HG03558 (cell line): ENCODE results near the gene SLC9A5.

Experiments used
- ATAC-seq: cut with Tn5 transposase; IDR thresholded peaks from one replicate; pipeline ENCODE4 v1.9.1; 2021; ENCODE audit warnings: moderate number of reproducible peaks; ENCODE audit not compliant: unreplicated experiment; ENCODE audit errors: extremely low read depth

SLC9A5 gene

DNA sequence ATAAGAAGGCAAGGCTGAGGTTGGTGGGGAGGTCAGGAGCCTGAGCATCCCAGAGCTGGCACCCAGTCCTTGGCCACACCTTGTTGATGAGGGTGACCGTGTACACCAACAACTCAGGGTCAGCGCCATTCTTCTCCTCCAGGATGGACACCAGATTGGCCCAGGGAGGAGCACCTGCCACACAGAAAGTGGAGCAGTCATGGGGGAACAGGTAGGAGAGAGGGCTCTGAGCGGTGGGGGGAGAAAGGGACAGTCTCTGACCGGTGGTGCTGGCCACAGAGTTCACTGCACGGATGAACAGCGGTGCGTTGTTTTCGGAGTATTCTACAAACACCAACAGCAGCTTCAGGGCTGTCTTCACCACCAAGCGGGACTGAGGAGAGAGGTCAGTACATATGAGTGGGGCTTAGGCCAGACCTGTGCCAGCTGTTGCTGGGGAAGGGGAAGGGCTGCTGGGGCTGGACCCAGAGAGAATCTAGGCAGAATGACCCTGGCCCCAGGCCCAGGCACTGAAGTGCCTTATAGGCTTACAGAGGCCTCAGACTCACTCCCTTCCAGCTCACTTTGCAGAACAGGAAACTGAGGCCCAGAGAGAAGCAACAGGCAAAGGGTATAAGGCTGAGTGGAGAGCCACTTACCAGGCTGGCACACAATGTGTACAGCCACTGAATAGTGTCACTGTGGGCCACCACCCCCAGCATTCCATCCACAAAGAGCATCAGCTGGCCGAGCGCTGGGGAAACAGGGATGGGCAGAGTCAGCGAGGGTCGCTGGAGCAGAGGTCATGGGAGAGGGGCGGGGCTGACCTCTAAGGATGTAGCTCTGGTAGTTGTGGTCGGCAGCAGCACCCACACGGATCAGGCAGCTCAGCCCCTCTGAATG, 11.1 kb upstream of the SLC9A5 start:
- ATAC-seq: no peak

DNA sequence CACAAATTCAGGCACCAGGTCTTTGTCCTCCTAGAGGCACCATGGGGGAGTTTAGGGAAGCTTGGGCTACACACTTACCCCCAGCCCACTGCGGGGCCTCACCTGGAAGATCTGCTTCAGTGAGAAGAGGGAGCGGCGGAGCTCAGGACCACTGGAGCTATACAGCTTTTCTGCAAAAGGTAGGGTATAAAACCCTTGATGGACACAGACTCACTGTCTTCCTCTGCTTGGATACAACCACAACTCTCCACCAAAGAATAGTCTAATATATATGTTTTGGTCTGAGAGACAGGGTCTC, 10.6 kb upstream of the SLC9A5 start:
- ATAC-seq: no peak

DNA sequence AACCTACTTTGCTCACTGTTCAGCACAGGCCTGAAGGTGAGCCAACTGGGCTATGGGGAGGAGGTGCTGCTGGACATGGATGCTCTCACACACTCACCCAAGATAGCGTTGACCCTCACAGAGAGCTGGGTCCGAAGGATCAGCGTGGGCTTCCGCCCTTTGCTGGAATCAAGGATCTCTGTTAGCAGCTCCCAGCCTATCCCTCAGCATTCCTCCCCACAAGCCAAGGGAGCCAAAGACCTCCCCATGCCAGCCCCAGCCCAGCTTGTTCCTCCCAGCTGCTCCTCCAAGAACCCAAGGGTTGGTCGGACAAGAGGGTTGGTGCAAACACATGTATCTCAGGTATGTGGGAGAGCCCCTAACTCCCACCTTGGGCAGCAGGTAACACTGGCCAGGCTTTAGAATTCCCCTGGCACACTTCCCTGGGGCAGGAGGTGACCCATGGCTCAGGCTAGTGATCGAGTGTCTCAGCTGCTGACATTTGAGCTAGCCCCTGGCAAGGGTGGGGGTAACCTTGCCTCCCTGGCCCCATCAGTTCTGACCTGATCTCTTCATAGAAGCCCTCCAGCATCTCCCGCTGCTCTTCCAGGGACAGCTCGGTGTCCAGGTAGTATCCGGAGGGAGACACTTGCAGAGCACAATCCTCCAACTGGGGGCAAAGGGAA, 9.8 kb upstream of the SLC9A5 start:
- no peak for ATAC-seq

DNA sequence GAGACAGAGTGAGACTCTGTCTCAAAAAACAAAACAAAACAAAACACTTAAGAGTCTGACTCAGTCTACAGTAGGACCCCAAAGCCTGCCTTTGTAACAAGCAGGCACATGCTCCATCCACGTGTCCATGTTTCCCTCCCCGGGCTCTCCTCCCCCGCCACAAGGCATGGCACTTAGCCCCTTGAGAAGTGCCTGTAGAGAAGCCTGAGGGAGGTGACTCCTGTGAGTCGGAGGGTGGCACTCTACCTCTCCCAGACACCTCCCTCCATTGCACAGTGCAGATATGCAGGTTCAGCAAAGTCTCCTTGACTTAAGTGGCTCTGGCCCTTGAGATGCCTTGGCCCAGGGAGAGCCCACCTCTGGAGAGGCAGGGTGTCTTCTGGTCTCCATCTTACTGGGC, 8.3 kb upstream of the SLC9A5 start:
- ATAC-seq: no peak

DNA sequence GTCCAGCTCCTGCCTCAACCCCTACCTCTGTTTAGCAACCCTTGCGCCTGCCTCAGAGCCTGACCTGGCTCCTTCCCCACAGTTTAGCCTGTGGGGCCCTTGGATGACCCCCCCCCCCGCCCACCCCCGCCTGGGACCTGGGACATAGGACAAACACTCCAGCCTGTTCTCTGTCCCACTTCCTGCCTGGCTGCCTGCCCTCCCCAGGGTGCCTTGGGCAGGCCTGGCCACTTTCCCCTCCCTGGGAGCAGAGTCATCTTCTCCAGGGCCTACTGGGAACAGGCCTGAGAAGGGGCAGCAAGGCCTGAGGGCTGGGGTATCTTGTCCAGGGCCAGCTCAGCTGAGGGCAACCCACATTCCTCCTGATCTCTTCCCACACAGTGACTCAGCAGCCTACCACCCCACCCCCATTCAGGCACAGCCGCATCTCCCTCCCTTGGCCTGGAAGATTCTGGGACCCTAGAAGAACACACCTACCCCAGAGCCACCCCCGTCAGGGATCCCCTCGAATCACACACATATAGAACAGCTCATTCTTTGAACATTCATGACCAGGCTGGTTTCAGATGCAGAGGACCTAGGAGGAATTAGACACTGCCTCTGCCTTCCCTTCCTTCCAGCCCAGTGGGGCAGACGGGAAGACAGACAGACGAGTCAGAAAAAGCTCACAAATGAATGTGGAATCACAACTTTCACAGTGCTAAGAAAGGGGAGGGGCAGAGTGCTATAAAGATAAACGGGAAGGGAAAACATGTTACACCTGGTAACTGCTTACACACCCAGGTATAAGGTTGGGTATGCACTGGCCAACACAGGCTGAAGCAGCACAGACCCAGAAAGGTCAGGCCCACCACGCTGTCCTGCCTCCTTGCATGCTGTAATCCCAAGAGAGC, 7.5 kb upstream of the SLC9A5 start:
- ATAC-seq: no peak

DNA sequence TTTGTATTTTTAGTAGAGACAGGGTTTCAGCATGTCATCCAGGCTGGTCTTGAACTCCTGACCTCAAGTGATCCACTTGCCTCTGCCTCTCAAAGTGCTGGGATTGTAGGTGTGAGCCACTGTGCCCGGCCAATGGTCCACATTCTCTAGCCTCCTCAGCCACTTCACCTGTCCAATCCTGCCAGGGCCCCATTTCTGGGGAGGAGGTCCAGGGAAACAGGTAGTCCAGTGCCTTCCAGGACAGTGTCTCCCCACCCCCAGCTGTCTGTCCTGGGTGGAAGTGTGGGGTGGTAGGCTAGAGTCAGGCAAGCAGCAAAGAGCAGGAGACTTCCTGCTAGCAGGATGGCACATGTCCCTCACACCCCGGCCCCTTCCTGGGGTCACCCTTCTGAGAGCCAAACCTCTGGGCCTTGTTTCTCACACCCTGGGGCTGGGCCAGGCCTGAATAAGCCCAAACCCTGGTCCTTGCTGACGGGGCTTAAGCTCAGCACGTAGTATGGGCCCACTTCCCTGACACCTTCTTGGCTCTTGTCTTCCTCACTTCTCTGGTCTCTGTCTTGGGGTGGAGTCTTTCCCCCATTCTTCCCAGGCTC, 6.5 kb upstream of the SLC9A5 start:
- no peak for ATAC-seq

DNA sequence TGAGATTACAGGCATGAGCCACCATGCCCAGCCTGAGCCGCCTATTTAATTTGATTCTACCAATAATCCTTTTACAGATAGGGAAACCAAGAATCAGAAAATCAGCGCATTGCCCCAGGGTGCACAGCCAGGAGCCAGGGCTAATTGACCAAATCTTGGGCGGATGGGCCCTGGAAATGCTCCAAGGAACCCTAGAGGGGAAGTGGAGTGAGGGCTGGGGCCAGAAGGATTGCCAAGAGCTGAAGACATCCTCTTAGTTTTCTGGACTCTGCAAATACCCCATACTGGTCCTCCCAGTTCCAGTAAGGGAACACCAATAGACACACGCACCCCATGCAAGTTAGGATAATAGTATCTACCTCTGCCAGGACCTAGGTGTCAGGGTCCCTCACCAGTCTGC, 5.3 kb upstream of the SLC9A5 start:
- no peak for ATAC-seq

DNA sequence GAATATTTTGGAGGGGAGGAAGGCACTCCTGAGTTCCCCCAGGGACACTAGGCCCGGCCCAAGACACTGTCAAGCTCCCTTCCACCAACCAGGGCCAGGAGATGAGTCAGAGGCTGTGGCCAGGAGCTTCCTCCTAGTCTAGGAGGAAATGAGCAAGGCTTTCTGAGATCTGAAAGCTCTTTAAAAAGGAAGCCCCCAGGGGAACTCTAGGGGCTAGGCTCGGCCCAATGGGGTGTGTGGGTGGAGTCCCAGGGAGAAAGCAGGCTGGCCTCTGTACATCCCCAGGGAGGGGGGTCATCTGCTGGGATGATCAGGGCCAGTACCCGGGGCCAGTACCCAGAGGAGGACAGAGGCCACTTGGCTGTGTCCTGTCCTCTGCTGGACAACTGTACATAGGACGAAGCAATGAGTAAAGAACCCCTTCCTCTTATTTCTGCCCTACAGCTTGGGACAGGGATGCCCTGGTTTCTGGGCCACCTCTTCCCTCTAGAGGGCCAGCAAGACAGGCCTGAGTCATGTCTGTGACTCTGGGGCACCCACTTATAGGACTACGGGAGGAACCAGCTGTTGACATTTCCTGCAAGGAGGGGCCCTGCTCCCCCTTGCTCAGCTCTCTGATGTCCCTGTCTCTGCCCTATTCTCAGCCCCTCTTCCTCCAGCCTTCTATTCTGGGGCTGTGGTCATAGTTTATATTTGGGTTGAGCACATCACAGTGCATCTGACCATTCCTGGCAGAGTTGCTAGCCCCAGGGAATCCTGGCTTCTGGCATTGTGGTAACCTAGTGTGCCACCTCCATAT, 4.2 kb upstream of the SLC9A5 start:
- peak; percentile 36 for ATAC-seq

DNA sequence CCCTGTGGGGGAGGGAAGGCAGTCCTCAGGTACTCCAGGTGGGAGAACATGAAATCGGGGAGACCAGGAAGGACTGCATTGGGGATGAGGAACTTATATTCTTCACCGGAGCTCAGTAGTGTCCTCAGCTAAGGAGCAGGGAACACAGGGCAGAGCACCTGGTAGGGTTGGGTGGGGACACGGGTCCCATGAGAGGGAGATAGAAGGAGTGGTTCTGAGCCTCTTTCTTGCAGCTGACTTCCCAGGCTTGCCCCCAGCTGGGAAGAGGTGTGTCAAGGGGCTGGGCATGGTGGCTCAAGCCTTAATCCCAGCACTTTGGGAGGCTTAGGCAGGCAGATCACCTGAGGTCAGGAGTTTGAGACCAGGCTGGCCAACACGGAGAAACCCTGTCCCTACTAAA, 3.6 kb upstream of the SLC9A5 start:
- ATAC-seq: no peak

DNA sequence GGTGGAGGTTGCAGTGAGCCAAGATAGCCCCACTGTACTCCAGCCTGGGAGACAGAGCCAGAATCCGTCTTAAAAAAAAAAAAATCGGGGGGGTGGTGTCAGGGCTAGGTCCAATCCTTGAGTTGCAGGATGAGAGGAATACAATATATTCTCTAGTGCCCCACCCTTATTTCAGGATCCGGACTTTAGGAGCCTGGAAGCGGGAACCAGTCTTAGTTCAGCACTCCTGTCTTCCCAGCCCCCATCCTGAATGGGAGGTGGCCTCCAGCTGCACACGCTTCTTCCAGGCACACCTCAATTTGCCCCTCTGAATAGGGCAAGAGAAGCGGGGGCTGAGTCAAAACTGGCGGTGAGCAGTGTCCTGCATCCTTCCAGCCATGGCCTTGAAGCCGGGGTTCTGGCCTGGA, 3.1 kb upstream of the SLC9A5 start:
- ATAC-seq: no peak

DNA sequence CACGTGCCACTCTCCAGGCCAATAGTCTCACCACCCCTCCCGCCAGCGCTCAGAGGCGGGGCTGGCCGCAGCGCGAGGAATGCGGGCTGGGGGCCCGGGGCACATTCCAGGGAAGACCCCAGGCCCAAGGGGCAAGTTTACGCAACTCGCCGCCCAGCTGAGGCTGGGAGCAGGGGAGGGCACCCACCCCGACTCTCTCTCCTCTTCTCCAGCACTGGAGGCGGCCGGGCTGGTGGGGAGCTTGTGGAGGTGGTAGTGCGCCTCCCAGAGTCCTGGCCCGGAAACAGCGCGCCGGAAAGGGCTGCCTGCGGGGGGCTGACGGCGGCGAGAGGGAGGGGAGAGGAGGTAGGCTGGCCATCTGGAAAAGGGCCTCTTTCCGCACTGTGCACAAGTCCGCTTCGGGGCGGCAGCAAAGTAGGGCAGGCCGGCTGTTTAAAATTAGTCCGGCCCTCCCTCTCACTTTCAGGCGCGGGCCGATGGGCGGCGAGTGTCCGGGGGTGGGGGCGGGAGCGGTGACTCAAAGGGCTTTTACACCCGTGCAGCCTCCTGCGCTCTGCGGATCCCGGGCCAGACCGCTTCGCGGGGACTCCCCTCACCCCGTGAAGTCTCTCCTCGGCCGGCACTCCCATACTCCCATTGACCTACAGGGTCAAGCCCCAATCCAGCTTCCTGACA, 2.6 kb upstream of the SLC9A5 start:
- no peak for ATAC-seq

DNA sequence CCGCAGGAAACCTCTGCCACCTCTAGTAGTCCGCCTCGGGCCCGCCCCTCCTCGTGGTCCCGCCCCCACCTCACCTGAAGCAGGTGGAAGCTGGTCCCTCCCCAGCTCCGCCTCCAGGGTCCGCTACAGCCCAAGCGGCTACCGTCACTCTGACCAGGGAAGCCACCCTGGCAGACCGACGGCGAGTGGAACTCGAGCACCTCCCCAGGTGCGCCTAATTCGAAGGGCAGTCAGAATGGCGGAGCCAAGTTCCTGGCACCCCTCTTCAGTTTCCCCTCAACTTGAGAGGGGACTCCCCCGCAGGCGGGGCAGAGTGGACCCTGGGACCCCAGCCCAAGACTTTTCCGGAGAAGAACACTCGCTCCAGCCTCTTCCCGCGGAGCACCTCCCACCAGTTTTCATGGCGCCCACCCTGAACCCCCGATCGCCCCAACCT, 2.0 kb upstream of the SLC9A5 start:
- ATAC-seq: no peak

DNA sequence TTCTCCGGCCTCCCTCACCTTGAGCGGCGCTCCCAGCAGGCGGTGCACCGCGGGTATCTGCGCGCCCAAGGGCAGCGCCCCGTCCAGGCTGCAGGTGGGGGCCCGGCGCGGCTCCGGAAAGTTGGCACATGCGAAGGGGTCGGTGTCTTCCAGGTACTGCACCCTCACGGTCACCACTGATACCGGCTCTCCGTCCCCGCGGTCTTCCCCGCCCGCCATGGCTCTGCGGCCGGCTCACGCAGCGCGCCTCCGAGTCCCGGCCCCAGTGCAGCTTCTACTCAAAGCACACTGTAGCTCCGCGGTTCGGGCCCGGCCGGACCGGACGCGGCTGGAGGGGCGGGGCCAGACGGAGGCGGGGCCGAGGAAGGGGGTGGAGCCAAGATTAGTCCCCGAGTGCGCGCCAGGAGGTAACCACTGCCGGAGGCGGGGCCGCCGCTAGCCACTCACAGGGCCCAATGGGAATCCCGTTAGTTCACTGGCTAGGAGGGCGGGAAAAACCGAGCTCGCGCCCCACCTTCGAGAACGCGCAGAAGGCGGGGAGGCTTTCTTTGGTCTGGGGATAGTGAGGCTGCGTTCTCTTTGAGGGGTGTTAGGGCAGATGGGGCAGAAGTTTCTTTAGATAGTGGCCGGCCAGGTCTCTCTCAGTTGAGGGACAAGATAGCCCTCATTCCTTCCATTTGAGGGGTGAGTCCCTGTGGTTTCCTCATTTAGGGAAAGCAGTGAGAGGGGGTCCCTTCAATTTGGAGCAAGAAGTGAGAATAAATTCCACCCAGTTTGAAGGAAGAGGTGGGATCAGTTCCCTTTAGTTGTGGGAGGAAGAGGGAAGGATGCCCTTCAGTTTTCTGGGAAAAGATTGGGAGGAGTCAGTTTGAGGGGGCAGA, 1.3 kb upstream of the SLC9A5 start, which contains the start of gene FHOD1:
Gene FHOD1 (minus strand): TSS at position 290 of the 881 bp plus-strand sequence. CDS start 71 bp downstream, at position 219.
- peak; percentile 38 for ATAC-seq

DNA sequence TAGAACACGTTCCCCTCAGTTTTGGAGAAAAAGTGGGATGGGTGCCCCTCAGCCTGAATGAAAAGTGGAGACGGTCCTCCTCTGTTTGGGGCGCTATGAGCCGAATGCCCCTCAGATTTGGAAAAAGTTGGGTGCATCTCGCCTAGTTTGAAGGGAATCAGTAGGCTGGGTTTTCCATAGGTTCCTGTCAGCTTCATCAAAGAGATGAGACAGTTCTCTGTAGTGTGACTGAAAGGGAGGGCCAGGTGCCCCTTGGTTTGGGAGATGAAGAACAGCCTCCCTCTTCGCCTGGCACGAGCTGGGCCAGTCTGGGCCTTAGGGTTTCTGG, 742 bp upstream of the SLC9A5 start:
- ATAC-seq: no peak

DNA sequence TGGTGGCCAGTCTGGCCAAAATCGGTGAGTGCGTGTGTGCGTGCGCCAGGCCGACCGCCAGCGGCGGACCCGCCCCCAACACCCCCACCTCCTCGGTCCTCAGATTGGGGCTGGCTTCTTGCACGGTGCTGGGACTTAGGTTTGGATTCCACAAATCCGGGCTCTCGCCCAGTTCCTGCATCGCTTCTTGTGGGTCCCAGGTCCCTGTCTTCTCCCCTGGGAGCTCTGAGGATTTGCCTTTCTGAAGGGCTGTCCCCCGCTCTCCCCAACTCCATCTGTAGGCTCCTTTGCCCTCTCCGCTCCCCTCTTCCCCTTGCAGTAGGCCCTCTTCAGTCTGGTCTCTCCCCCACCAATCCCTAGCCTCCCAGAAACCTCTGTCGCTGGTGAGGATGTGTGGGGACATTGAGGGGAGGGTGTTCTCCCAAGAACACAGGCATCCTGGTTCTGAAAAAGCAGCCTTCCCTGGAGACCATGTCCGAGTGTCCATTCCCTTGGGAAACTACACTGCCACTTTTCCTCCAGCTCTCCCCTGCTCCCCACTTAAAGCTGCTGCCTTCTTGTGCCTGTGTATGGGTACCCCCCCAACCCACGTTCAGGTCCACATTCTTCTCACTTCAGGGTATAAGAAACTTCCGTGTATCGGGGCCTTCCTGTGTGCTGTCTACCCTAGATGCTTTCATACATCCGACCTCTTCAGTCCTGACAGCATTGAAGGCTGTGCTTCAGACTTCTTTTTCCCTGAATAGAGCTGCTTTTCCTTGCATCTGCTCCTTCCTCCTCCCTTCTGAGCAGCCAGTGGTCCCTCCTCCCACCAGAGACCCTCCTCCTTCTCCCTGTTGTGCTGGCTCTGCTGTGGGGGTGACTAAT, 632 bp downstream of the SLC9A5 start:
- ATAC-seq: no peak

DNA sequence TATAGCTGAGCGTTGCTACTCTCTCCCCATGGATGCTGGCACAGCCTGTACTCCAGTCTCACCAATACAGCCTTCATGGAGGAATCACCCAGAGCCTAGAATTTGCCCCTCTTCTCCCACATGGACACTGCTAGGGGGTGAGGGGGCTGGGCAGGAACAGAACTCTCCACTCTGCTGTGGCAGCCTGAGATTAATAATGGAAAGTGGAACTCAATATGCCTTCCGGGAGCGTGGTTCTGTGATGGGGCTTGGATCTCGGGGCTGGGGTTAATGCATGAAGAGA, 1.2 kb downstream of the SLC9A5 start:
- no peak for ATAC-seq

DNA sequence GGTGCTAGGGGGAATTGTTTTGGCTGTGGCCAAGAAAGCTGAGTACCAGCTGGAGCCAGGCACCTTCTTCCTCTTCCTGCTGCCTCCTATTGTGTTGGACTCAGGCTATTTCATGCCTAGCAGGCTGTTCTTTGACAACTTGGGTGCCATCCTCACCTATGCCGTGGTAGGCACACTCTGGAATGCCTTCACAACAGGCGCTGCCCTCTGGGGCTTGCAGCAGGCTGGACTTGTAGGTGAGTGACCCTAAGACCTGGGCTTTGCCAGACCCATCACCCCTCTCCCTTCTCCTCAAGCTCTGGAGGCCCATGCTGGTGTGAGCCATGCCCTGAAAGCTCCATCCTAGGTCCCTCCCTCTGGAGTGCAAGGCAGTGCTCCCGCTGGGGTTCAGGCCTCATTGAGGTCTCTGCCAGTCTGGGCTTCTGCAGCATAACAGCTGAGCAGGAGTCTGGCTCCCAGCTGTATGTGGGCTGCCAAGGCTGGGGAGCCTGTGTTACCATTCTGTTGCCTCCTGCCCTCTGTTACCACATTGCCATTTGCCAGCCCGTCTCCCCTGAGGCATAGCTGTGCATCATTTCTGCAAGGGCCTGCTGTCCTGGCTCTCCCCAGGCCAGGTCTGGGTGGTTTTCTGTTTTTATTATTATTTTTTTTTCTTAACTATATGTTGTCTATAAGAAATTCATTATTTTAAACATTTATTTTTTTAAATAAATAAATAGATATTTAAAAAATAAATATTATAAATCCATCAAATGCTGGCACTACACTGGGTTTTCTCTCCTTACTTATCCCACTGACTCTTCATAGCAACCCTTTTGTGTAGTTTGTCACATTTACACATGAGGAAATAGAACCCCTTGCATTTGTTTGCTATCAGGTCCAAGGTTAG, 4.1 kb downstream of the SLC9A5 start:
- no peak for ATAC-seq
